ENCODE measurements around the gene RHBDL1. TPM values are rescaled to one million over a fixed set of nuclear protein-coding genes. Genes with fewer than 3 reads are reported as not detected.
A peak's percentile ranks its signal among the peaks of the same experiment; 100 is the strongest.

The RHBDL1 gene
- total and polyA plus RNA-seq, 2 experiments from 2014 or later: 2.6 to 12.9 TPM

DNA sequence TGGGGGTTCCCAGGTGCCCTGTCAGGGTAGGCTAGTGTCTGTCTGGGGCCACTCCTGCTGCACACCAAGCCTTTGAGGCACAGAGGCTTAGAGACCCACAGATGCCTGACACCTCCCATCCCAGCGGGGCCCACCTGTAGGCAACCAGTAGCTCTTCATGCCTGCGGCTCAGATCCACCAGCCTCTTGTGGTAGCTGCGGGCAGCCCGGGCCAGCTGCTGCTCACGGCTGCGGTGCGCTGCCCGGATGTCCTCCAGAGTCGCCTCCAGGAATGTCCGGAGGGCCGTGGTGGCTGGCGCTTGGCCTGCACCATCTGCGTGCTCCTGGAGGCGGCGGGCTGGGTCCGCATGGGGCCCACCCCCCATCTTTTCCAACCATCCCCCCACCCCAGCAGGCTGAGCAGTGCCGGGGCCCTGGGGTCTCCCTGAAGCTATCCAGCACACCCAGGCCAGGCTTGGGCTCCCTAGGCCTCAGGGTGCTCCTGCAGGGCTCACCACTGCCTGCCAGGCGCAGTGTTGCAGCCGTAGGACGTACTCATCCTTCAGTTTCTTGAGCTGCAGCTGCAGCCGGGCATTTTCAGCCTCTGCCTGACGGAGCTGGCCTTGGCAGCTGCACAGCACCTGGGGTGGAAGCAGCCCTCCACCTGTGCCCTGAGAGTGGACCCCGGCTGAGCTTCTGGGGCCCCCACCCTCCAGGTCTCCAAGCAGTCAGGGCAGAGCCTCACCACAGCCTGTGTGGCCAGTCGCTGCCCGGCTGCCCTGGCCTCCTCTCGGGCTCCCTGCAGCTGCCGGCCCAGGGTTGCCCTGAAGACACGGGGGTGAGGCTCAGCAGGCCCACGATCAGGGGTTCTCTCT is 48.9 kb downstream of the RHBDL1 start:
- H3K36me3 ChIP-seq: no peaks in the 10 kb centered on the region

DNA sequence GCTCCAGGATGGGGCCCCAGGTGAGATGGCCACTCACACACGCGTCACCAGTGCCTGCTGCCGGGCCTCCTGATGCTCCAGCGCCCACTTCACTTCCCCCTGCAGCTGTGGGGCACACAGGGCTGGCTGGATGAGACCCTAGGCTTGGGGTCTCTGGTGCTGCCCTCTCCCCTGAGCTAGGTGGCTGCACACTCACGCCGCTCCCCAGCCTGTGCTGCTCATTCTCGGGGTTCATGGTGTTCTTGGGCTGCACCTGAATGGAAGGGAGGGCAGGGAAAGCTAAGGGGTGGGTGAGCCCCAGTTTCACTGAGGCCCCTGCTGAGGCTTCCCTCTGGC is 49.5 kb downstream of the RHBDL1 start:
- peaks cover 6% of the 10 kb centered on the region for H3K4me1 ChIP-seq (ENCODE audit: low read depth)
- H3K9me3 ChIP-seq (ENCODE audit: low read depth): no peaks in the 10 kb centered on the region
- no peak overlapping the region for H3K27ac ChIP-seq
- DNase-seq (ENCODE audit: low read depth in 1 of 2, low spot score in 1 of 2): no peak
- H3K27me3 ChIP-seq: no peaks in the 10 kb centered on the region
- H3K36me3 ChIP-seq: no peaks in the 10 kb centered on the region
- TF ChIP-seq, protein P1, sequence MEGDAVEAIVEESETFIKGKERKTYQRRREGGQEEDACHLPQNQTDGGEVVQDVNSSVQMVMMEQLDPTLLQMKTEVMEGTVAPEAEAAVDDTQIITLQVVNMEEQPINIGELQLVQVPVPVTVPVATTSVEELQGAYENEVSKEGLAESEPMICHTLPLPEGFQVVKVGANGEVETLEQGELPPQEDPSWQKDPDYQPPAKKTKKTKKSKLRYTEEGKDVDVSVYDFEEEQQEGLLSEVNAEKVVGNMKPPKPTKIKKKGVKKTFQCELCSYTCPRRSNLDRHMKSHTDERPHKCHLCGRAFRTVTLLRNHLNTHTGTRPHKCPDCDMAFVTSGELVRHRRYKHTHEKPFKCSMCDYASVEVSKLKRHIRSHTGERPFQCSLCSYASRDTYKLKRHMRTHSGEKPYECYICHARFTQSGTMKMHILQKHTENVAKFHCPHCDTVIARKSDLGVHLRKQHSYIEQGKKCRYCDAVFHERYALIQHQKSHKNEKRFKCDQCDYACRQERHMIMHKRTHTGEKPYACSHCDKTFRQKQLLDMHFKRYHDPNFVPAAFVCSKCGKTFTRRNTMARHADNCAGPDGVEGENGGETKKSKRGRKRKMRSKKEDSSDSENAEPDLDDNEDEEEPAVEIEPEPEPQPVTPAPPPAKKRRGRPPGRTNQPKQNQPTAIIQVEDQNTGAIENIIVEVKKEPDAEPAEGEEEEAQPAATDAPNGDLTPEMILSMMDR (IDR thresholded peaks at IDR 0.05; ENCODE audit: low read depth, low read length): no peak
- H3K4me3 ChIP-seq: no peak overlapping the region

More for the DNA sequence above, 48.9 kb downstream of the RHBDL1 start:
- Histone ChIP-seq H3K27ac (no peak overlapping the region), H3K9me3 (ENCODE audit: low read depth) (no peaks in the 10 kb centered on the region), H3K27me3 (no peaks in the 10 kb centered on the region), H3K4me3 (no peak overlapping the region), H3K4me1 (ENCODE audit: low read depth) (peaks cover 12% of the 10 kb centered on the region)
- TF ChIP-seq, protein P1 (IDR thresholded peaks at IDR 0.05; ENCODE audit: low read depth, low read length): no peak
- DNase-seq (ENCODE audit: low read depth in 1 of 2, low spot score in 1 of 2): no peak

DNA sequence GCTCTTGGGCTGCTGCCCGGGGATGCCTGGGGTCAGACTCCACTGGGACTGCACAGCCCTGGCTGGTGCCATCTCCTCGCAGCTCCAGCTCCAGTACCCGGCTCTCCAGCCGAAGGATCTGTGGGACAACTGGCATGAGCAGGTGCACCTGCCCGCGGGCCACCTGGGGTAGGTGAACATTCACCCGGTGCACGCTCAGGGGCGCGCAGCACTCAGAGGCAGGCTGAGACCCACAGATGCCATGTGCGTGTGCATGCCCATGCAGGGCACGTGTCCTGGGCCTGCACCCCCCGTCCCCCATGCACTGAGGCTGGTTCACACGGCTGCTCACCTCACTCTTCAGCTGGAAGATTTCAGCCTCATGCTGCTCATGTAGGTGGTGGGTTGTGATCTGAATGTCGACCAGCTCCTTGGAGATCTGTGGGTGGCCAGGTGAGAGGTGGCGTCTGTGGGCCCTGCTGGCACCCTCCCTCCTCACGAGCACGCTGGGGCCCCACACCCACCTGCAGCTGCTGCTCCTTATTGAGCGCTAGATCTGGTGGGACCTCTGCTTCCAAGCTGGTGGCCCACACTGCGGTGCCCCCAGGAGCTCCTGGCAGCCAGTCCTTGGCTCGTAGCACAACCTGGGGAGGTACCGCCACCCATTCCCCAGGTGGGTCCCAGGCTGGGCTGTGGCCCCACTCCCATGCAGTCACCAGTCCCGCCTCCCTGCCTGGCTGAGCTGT is 50.2 kb downstream of the RHBDL1 start:
- Histone ChIP-seq H3K9me3 (ENCODE audit: low read depth) (no peaks in the 10 kb centered on the region), H3K27me3 (no peaks in the 10 kb centered on the region), H3K4me1 (ENCODE audit: low read depth) (peaks cover 4% of the 10 kb centered on the region), H3K27ac (no peak overlapping the region), H3K4me3 (no peak overlapping the region), H3K36me3 (no peaks in the 10 kb centered on the region)
- DNase-seq (ENCODE audit: low read depth in 1 of 2, low spot score in 1 of 2): no peak
- TF ChIP-seq, protein P1 (IDR thresholded peaks at IDR 0.05; ENCODE audit: low read depth, low read length): no peak

DNA sequence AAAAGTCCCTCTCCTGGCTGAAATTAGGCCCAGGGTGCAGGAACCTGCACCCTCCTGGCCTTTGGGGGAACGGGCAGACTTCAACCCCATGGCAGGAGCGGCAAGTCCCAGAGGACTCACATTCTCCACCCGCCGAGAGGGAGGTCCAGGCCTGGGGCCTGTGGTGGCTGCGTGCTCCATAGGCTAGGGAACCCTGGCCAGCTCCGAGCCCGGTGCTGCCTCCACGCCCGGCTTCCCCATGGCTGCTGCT is 50.6 kb downstream of the RHBDL1 start:
- Histone ChIP-seq H3K27ac (no peak overlapping the region), H3K9me3 (ENCODE audit: low read depth) (no peaks in the 10 kb centered on the region), H3K4me1 (ENCODE audit: low read depth) (peaks cover 4% of the 10 kb centered on the region), H3K27me3 (no peaks in the 10 kb centered on the region), H3K36me3 (no peaks in the 10 kb centered on the region), H3K4me3 (no peak overlapping the region)
- no peak for DNase-seq (ENCODE audit: low read depth in 1 of 2, low spot score in 1 of 2)
- TF ChIP-seq, protein P1 (IDR thresholded peaks at IDR 0.05; ENCODE audit: low read depth, low read length): no peak

DNA sequence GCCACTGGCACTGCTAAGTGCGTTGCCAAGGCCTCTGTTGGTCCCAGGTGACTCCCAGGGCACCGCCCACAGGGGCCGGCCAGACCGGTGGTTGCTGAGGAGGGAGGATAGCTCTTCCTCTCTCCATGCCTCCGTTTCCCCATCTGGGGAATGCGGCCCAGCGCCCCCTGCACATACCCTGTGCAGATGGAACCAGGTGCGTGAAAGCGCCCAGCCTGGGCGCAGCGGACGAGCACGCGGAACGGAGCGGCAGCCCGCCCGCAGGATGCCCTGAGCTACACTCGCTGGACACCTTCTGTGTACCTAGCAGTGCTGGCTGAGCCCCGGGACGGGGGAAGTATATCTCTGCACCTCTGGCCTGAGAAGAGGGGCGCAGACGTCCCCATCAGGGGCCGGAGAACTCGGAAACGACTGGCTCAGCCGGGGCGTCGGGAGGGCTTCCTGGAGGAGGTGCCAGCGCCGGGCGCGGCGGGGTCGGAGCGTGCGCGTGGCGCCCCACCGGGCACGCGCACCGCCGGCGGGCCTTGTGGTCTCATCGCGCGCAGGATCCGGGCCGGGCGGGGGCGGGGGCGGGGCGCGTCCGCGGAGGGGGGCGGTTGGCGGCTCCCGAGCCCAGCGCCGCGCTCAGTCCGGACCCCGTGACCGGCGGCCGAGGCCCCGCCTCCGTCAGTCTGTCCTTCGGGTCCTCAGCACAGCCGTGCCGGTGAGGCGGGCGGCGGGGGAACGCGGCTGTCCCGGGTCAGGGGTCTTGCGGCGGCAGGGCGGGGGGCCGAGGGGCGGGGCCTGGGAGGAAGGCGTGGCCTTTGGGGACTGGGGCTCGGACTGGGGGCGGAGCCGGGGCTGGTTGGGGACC is 51.2 kb downstream of the RHBDL1 start, which contains the start of the genes CCDC78 and HAGHL:
TSS of gene CCDC78 (minus strand) at position 6 of the 853 bp plus-strand sequence. CDS start 76 bp downstream, outside the sequence.
TSS of gene HAGHL (plus strand) at position 669 of the 853 bp plus-strand sequence. CDS start 404 bp downstream, outside the sequence.
- no peak within 1 kb of the TSS for H3K27ac ChIP-seq
- no peaks in the 10 kb centered on the region for H3K27me3 ChIP-seq
- DNase-seq (ENCODE audit: low read depth in 1 of 2, low spot score in 1 of 2): peak; percentile 56 to 71
- H3K4me1 ChIP-seq (ENCODE audit: low read depth): peaks cover 2% of the 10 kb centered on the region
- peak within 1 kb of the TSS; percentile 38 for H3K4me3 ChIP-seq
- TF ChIP-seq, protein P1 (IDR thresholded peaks at IDR 0.05; ENCODE audit: low read depth, low read length): no peak
- no peaks in the 10 kb centered on the region for H3K36me3 ChIP-seq
- no peaks in the 10 kb centered on the region for H3K9me3 ChIP-seq (ENCODE audit: low read depth)

All from cardiac muscle cell (in vitro differentiated cells and primary cell).